Osteocyte (in vitro differentiated cells): ENCODE measurements around the gene DHRS4. TPM values are rescaled to one million over a fixed set of nuclear protein-coding genes. Genes with fewer than 3 reads are reported as not detected.

Experiments used
- DNase-seq: peaks from one replicate; pipeline ENCODE4 v3.0.0; 2021; ENCODE audit warnings: mixed read lengths; ENCODE audit not compliant: unreplicated experiment; ENCODE audit errors: extremely low spot score
- H3K27ac Mint-ChIP-seq: one replicate; pipeline ENCODE4 v1.8.0; 2021; ENCODE audit warnings: mild to moderate bottlenecking, mixed read lengths; ENCODE audit not compliant: unreplicated experiment
- H3K27me3 Mint-ChIP-seq: one replicate; pipeline ENCODE4 v1.8.0; 2021; ENCODE audit warnings: mixed read lengths; ENCODE audit not compliant: unreplicated experiment
- H3K36me3 Mint-ChIP-seq: one replicate; pipeline ENCODE4 v1.8.0; 2021; ENCODE audit warnings: mixed read lengths; ENCODE audit not compliant: unreplicated experiment
- H3K4me1 Mint-ChIP-seq: one replicate; pipeline ENCODE4 v1.8.0; 2021; ENCODE audit warnings: mixed read lengths; ENCODE audit not compliant: unreplicated experiment
- H3K4me3 Mint-ChIP-seq: one replicate; pipeline ENCODE4 v1.8.0; 2021; ENCODE audit warnings: mild to moderate bottlenecking, moderate library complexity, mixed read lengths; ENCODE audit not compliant: unreplicated experiment
- H3K9me3 Mint-ChIP-seq: one replicate; pipeline ENCODE4 v1.8.0; 2021; ENCODE audit warnings: mixed read lengths; ENCODE audit not compliant: unreplicated experiment
- total RNA-seq: library from RNA; stranded (reverse); gene quantifications from 2 replicates; pipeline ENCODE4 v1.2.1, GENCODE V29; 2021
- TF ChIP-seq, protein P1 (sequence below): fragments of 200-600 bp; sonication (generic); IDR thresholded peaks from 2 replicates; pipeline ENCODE4 v1.5.0; 2021; ENCODE audit warnings: antibody characterized with exemption, mild to moderate bottlenecking, moderate library complexity

Gene DHRS4
- total RNA-seq, 1 donor from 2014 or later: 19.6 TPM

DNA sequence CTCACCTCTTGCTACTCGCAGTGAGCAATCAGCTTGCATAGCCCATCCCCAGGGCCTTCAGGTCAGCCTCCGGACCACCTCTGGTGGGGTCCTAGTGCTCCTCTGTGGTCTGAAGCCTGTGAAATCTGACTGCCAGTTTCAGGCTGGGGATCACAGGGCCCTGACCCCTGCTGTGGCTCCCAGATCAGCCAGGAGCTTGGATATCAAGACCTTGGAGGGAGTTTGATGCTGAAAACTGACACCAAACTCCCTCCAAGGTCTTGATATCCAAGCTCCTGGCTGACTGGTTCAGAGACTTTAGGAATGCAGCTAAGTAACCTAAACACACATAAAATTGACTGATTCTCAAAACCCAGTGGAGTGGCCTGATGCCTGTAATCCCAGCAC is 19.8 kb upstream of the DHRS4 start:
- Mint-ChIP-seq H3K27ac (no peak overlapping the region), H3K36me3 (peaks cover 3% of the 10 kb centered on the region), H3K4me1 (no peaks in the 10 kb centered on the region), H3K4me3 (no peak overlapping the region), H3K27me3 (peaks cover 13% of the 10 kb centered on the region), H3K9me3 (no peaks in the 10 kb centered on the region)
- no peak for DNase-seq
- TF ChIP-seq, protein P1, sequence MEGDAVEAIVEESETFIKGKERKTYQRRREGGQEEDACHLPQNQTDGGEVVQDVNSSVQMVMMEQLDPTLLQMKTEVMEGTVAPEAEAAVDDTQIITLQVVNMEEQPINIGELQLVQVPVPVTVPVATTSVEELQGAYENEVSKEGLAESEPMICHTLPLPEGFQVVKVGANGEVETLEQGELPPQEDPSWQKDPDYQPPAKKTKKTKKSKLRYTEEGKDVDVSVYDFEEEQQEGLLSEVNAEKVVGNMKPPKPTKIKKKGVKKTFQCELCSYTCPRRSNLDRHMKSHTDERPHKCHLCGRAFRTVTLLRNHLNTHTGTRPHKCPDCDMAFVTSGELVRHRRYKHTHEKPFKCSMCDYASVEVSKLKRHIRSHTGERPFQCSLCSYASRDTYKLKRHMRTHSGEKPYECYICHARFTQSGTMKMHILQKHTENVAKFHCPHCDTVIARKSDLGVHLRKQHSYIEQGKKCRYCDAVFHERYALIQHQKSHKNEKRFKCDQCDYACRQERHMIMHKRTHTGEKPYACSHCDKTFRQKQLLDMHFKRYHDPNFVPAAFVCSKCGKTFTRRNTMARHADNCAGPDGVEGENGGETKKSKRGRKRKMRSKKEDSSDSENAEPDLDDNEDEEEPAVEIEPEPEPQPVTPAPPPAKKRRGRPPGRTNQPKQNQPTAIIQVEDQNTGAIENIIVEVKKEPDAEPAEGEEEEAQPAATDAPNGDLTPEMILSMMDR: no peak

DNA sequence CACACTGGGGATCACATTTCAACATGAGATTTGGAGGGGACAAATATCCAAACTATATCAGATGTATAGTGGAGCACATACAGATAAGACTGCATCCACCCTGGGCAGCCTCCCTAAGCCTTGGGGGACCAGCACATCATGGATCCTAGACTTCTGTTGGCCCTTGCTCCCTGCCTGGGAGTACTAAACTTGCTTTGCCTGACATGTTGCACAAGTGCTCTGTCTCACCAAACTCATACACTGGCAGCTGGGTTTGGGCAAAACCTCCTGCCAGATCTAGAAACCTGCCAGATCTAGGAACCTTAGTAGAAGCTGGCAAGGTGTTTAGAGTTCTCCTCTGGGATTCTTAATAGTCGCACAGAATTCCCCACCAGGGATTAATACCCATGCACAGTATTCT is 18.4 kb upstream of the DHRS4 start:
- H3K9me3 Mint-ChIP-seq: no peaks in the 10 kb centered on the region
- H3K4me1 Mint-ChIP-seq: no peaks in the 10 kb centered on the region
- no peak for DNase-seq
- H3K27me3 Mint-ChIP-seq: peaks cover 3% of the 10 kb centered on the region
- H3K27ac Mint-ChIP-seq: no peak overlapping the region
- TF ChIP-seq, protein P1: no peak
- H3K36me3 Mint-ChIP-seq: peaks cover 8% of the 10 kb centered on the region
- no peak overlapping the region for H3K4me3 Mint-ChIP-seq

GRCh38 chr14:23936084-23936829 is 17.3 kb upstream of the DHRS4 start:
- Mint-ChIP-seq H3K27me3 (peaks cover 3% of the 10 kb centered on the region), H3K36me3 (peaks cover 14% of the 10 kb centered on the region), H3K27ac (no peak overlapping the region), H3K4me3 (no peak overlapping the region), H3K4me1 (no peaks in the 10 kb centered on the region), H3K9me3 (no peaks in the 10 kb centered on the region)
- TF ChIP-seq, protein P1: no peak
- no peak for DNase-seq

- H3K27ac Mint-ChIP-seq: no peak overlapping the region
- H3K36me3 Mint-ChIP-seq: peaks cover 17% of the 10 kb centered on the region
- peaks cover 3% of the 10 kb centered on the region for H3K27me3 Mint-ChIP-seq
- TF ChIP-seq, protein P1: no peak
- no peaks in the 10 kb centered on the region for H3K4me1 Mint-ChIP-seq
- H3K4me3 Mint-ChIP-seq: no peak overlapping the region
- H3K9me3 Mint-ChIP-seq: no peaks in the 10 kb centered on the region
- DNase-seq: no peak
Observed at GRCh38 chr14:23937203-23937602, 16.4 kb upstream of the DHRS4 start.

- H3K4me3 Mint-ChIP-seq: no peak overlapping the region
- DNase-seq: no peak
- TF ChIP-seq, protein P1: no peak
- H3K36me3 Mint-ChIP-seq: peaks cover 17% of the 10 kb centered on the region
- no peaks in the 10 kb centered on the region for H3K4me1 Mint-ChIP-seq
- no peak overlapping the region for H3K27ac Mint-ChIP-seq
- H3K27me3 Mint-ChIP-seq: peaks cover 3% of the 10 kb centered on the region
- H3K9me3 Mint-ChIP-seq: no peaks in the 10 kb centered on the region
Observed at GRCh38 chr14:23938823-23939222, 14.7 kb upstream of the DHRS4 start.
